HG02571 (cell line): ENCODE results near the gene CWH43.
"Not testable (repeated sequence)": the region's sequence is repeated elsewhere in the genome, so short reads cannot be mapped to it uniquely, and the experiment has no call there.

Experiments used
- ATAC-seq: cut with Tn5 transposase; IDR thresholded peaks from one replicate; pipeline ENCODE4 v1.9.1; 2021; ENCODE audit warnings: mild to moderate bottlenecking, moderate library complexity; ENCODE audit not compliant: unreplicated experiment

CWH43 gene

GRCh38 chr4:49096215-49096614 lies 110.1 kb downstream of the CWH43 start:
- ATAC-seq, result not testable (repeated sequence)

- ATAC-seq, result peak; percentile 34
Measured at GRCh38 chr4:49096627-49097026, 110.6 kb downstream of the CWH43 start.

DNA sequence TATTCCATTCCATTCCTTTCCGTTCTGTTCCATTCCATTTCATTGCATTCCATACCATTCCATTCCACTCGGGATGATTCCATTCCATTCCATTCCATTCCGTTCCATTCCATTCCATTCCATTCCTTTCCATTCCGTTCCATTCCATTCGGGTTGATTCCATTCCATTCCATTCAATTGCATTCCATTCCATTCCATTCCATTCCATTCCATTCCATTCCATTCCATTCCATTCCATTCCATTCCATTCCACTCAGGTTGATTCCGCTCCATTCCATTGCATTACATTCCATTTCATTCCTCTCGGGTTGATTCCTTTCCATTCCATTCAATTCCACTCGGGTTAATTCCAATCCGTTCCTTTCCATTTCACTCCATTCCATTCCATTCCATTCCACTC lies 111.0 kb downstream of the CWH43 start:
- ATAC-seq, result not testable (repeated sequence)

DNA sequence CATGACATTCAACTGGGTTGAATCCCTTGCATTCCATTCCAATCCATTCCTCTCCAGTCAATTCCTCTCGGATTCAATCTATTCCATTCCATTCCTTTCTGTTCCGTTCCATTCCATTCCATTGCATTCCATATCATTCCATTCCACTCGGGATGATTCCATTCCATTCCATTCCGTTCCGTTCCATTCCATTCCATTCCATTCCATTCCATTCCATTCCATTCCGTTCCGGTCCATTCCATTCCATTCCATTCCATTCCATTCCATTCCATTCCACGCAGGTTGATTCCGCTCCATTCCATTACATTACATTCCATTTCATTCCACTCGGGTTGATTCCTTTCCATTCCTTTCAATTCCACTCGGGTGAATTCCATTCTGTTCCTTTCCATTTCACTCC lies 111.4 kb downstream of the CWH43 start:
- ATAC-seq, result not testable (repeated sequence)

- ATAC-seq, result not testable (repeated sequence)
Measured at GRCh38 chr4:49098034-49098759, 112.1 kb downstream of the CWH43 start.

GRCh38 chr4:49099831-49100444 lies 113.9 kb downstream of the CWH43 start:
- ATAC-seq, result not testable (repeated sequence)

GRCh38 chr4:49102344-49102898 lies 116.3 kb downstream of the CWH43 start:
- ATAC-seq, result peak; percentile 28

- not testable (repeated sequence) for ATAC-seq
Measured at GRCh38 chr4:49103436-49104136, 117.5 kb downstream of the CWH43 start.

DNA sequence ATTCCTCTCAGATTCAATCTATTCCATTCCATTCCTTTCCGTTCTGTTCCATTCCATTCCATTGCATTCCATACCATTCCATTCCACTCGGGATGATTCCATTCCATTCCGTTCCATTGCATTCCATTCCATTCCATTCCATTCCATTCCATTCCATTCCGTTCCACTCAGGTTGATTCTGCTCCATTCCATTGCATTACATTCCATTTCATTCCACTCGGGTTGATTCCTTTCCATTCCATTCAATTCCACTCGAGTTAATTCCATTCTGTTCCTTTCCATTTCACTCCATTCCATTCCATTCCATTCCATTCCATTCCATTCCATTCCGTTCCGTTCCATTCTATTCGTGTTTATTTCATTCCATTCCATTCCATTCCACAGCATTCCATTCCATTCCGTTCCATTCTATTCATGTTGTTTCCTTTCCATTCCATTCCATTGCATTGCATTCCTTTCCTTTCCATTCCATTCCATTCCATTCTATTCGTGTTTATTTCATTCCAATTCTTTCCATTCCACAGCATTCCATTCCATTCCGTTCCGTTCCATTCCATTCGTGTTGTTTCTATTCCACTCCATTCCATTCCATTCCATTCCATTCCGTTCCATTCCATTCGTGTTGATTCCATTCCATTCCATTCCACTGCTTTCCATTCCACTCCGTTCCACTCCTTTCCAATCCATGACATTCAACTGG lies 118.3 kb downstream of the CWH43 start:
- ATAC-seq, result not testable (repeated sequence)

GRCh38 chr4:49105248-49105904 lies 119.3 kb downstream of the CWH43 start:
- not testable (repeated sequence) for ATAC-seq

GRCh38 chr4:49107262-49107661 lies 121.2 kb downstream of the CWH43 start:
- not testable (repeated sequence) for ATAC-seq

- ATAC-seq, result peak; percentile 32
Measured at GRCh38 chr4:49108183-49108978, 122.3 kb downstream of the CWH43 start.

DNA sequence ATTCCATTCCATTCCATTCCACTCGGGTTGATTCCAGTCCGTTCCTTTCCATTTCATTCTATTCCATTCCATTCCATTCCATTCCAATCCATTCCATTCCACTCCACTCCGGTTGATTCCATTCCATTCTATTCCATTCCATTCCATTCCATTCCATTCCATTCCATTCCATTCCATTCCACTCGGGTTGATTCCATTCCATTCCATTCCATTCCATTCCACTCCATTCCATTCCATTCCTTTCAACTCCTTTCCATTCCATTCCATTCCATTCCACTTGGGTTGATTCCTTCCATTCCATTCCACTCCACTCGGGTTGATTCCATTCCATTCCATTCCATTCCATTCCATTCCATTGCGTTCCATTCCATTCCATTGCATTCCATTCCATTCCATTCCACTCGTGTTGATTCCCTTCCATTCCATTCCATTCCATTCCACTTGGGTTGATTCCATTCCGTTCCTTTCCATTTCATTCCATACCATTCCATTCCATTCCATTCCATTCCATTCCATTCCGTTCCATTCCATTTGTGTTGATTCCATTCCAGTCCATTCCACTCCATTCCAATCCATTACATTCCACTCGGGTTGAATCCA lies 123.6 kb downstream of the CWH43 start:
- peak; percentile 38 for ATAC-seq

DNA sequence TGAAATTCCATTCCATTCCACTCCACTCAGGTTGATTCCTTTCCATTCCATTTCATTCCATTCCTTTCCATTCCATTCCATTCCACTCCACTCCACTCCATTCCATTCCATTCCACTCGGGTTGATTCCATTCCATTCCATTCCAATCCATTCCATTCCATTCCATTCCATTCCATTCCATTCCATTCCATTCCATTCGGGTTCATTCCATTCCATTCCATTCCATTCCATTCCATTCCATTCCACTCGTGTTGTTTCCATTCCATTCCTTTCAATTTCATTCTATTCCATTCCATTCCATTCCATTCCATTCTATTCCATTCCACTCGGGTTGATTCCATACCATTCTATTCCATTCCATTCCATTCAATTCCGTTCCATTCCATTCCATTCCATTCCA lies 124.5 kb downstream of the CWH43 start:
- peak; percentile 38 for ATAC-seq
